K562 (cell line): ENCODE measurements around the gene WASF2. TPM values are rescaled to one million over a fixed set of nuclear protein-coding genes. Genes with fewer than 3 reads are reported as not detected.
A peak's percentile ranks its signal among the peaks of the same experiment; 100 is the strongest.

Experiments used
- E2F5 ChIP-seq: sonication (generic); formaldehyde crosslinking; IDR thresholded peaks from 2 replicates; pipeline ENCODE4 v1.8.0; 2022; ENCODE audit warnings: mild to moderate bottlenecking, missing genetic modification reagents
- FUS ChIP-seq: fragments of 200-400 bp; formaldehyde crosslinking; optimal IDR thresholded peaks from 2 replicates; pipeline ENCODE3; 2017; ENCODE audit warnings: low read depth, low read length
- KLF16 ChIP-seq: IDR thresholded peaks from 2 replicates; pipeline ENCODE4 v1.6.1; 2016; ENCODE audit warnings: antibody characterized with exemption
- MTA2 ChIP-seq: fragments of 450-650 bp; IDR thresholded peaks from 2 replicates; pipeline ENCODE4 v1.6.1; 2016; ENCODE audit warnings: low read depth
- PHF21A ChIP-seq: fragments of 450-650 bp; IDR thresholded peaks from 2 replicates; pipeline ENCODE4 v1.6.1; 2017; ENCODE audit warnings: low read depth, borderline replicate concordance
- POLR3G ChIP-seq: IDR thresholded peaks from 2 replicates; pipeline ENCODE4 v1.6.1; 2011; ENCODE audit not compliant: insufficient read length, insufficient replicate concordance; ENCODE audit errors: extremely low read depth
- RBM25 ChIP-seq: fragments of 200-400 bp; formaldehyde crosslinking; IDR thresholded peaks from 2 replicates; pipeline ENCODE4 v1.6.1; 2018; ENCODE audit warnings: low read length, low read depth, moderate library complexity; ENCODE audit not compliant: severe bottlenecking
- SMARCA4 ChIP-seq: fragments of 450-650 bp; IDR thresholded peaks from 2 replicates; pipeline ENCODE4 v1.6.1; 2016
- UBTF ChIP-seq, 2 experiments: IDR thresholded peaks; 2 replicates each; pipeline ENCODE4 v1.6.1; 2012; ENCODE audit warnings: improper control_type of control experiment in 2 of 2, low read depth in 2 of 2, low read length in 2 of 2, borderline replicate concordance in 1 of 2
- XRCC3 ChIP-seq: fragments of 450-650 bp; IDR thresholded peaks from 2 replicates; pipeline ENCODE4 v1.6.1; 2017; ENCODE audit warnings: mild to moderate bottlenecking, moderate library complexity
- ZBTB2 ChIP-seq: fragments of 450-650 bp; IDR thresholded peaks from 2 replicates; pipeline ENCODE4 v1.6.1; 2016; ENCODE audit warnings: antibody characterized with exemption
- ZBTB33 ChIP-seq: sonication (generic); formaldehyde crosslinking; IDR thresholded peaks from 2 replicates; pipeline ENCODE4 v1.8.1; 2023; ENCODE audit warnings: mild to moderate bottlenecking, missing genetic modification reagents
- ZC3H11A ChIP-seq: IDR thresholded peaks from 2 replicates; pipeline ENCODE4 v1.6.1; 2012; ENCODE audit warnings: low read depth, low read length, improper control_type of control experiment
- ZNF121 ChIP-seq: sonication (generic); formaldehyde crosslinking; conservative IDR thresholded peaks from 2 replicates; pipeline ENCODE4 v1.8.0; 2022; ENCODE audit warnings: missing genetic modification reagents
- ZNF174 ChIP-seq: fragments of 250-450 bp; sonication (Bioruptor Pico); IDR thresholded peaks from 2 replicates; pipeline ENCODE4 v1.4.0; 2020; ENCODE audit warnings: mild to moderate bottlenecking
- ZNF212 ChIP-seq: fragments of 450-650 bp; formaldehyde crosslinking; IDR thresholded peaks from 2 replicates; pipeline ENCODE4 v1.4.0; 2020; ENCODE audit warnings: mild to moderate bottlenecking
- ZNF263 ChIP-seq: sonication (generic); formaldehyde crosslinking; IDR thresholded peaks from 2 replicates; pipeline ENCODE4 v1.8.0; 2022; ENCODE audit warnings: mild to moderate bottlenecking, missing genetic modification reagents, borderline replicate concordance
- polyA plus RNA-seq, 8 experiments: library from polyadenylated mRNA; depleted of rRNA in 4 of 8; stranded (reverse) in 5 of 8; unstranded in 3 of 8; fragments of >200 nt; fragmentation: Nextera tagmentation in 2 of 8; fragmentation: Illumina TruSeq in 1 of 8; extraction: Ambion mirVana in 2 of 8; extraction: Trizol in 1 of 8; gene quantifications; 2 replicates each; pipeline versions ENCODE4 v1.2.1 to v1.2.3, GENCODE V29; 2011 to 2014; ENCODE audit warnings: inconsistent platforms in 1 of 8, missing spikeins in 1 of 8
- total RNA-seq, 7 experiments: library from RNA; depleted of rRNA in 6 of 7; stranded (reverse); fragments of >200 nt in 6 of 7; fragmentation: Illumina TruSeq in 2 of 7; extraction: Trizol in 2 of 7; gene quantifications; 2 replicates each; pipeline versions ENCODE4 v1.2.1 to v1.2.3, GENCODE V29; 2011 to 2021; ENCODE audit warnings: low replicate concordance in 1 of 7
- TF ChIP-seq, protein P1 (sequence below): IDR thresholded peaks from 3 replicates; pipeline ENCODE4 v1.6.1; 2011; ENCODE audit warnings: borderline replicate concordance, mild to moderate bottlenecking, moderate library complexity; ENCODE audit not compliant: insufficient read length; ENCODE audit errors: extremely low read depth

The WASF2 gene
- total and polyA plus RNA-seq, 9 of the 15 experiments (the other 6 are each of a cell fraction or from before 2014, with no cell fraction given) = 8.2 to 163 (median 31.2) TPM

GRCh38 chr1:27517907-27518718 lies 28.1 kb upstream of the WASF2 start (continued):
- TF ChIP-seq RBM25 (no peak), ZNF263 (CRISPR knock-in tag) (0 out of 2 replicates have a peak, but pooled peaks have one; percentile 63), ZNF174 (no peak), MTA2 (no peak; the same call in 1 of the 2 replicates), UBTF (IDR thresholded peaks at IDR 0.05; ENCODE audit: borderline replicate concordance in 1 of 2, low read depth in 2 of 2, low read length in 2 of 2) (no peak), ZC3H11A (no peak), XRCC3 (no peak), E2F5 (no peak), KLF16 (no peak), SMARCA4 (peak; percentile 44; the same call in 1 of the 2 replicates), PHF21A (no peak), FUS (no peak), POLR3G (no peak), ZNF121 (CRISPR knock-in tag) (no peak), ZNF212 (CRISPR knock-in tag) (no peak), ZBTB2 (peak; percentile 59; the same call in 1 of the 2 replicates), ZBTB33 (CRISPR knock-in tag) (no peak)
- TF ChIP-seq, protein P1, sequence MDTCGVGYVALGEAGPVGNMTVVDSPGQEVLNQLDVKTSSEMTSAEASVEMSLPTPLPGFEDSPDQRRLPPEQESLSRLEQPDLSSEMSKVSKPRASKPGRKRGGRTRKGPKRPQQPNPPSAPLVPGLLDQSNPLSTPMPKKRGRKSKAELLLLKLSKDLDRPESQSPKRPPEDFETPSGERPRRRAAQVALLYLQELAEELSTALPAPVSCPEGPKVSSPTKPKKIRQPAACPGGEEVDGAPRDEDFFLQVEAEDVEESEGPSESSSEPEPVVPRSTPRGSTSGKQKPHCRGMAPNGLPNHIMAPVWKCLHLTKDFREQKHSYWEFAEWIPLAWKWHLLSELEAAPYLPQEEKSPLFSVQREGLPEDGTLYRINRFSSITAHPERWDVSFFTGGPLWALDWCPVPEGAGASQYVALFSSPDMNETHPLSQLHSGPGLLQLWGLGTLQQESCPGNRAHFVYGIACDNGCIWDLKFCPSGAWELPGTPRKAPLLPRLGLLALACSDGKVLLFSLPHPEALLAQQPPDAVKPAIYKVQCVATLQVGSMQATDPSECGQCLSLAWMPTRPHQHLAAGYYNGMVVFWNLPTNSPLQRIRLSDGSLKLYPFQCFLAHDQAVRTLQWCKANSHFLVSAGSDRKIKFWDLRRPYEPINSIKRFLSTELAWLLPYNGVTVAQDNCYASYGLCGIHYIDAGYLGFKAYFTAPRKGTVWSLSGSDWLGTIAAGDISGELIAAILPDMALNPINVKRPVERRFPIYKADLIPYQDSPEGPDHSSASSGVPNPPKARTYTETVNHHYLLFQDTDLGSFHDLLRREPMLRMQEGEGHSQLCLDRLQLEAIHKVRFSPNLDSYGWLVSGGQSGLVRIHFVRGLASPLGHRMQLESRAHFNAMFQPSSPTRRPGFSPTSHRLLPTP = no peak
